Measurements from ENCODE around the gene DQX1.

DQX1 gene

DNA sequence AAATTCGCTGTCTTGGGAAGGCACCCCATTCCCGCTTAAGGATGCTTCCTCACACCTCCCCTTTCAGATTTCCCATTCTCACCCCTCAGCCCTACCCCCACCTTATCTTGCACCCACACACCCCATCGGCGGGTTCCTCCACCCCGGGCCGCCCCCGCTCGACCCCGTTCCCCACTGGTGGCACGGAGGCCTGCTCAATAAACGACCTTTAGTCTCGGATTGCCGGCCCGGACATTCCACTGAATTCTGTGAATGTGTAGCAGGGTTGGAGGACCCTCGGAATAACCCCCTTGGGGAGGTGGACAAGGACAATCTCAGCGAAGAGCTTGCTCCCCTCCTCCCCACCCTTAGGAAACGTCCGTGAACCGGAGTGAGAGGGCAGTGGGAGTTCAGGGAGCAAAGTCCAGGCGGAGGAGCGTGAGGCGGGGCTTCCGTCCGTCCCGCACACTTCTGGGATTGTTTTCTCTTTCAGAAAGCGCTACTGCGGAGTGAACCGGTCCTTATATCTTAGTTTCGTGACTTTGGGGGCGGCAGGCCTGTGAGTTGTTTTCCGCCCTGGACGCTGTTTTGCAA, 23.8 kb downstream of the DQX1 start:
- TF ChIP-seq, protein P1, sequence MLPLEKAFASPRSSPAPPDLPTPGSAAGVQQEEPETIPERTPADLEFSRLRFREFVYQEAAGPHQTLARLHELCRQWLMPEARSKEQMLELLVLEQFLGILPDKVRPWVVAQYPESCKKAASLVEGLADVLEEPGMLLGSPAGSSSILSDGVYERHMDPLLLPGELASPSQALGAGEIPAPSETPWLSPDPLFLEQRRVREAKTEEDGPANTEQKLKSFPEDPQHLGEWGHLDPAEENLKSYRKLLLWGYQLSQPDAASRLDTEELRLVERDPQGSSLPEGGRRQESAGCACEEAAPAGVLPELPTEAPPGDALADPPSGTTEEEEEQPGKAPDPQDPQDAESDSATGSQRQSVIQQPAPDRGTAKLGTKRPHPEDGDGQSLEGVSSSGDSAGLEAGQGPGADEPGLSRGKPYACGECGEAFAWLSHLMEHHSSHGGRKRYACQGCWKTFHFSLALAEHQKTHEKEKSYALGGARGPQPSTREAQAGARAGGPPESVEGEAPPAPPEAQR (tag by site-specific recombination; IDR thresholded peaks at IDR 0.05): no peak
- TF ChIP-seq EGR2 (tag by site-specific recombination; IDR thresholded peaks at IDR 0.05; ENCODE audit: low read depth): peak; percentile 30; the same call in 1 of the 2 replicates
- TF ChIP-seq ZFHX2 (tag by site-specific recombination; conservative IDR thresholded peaks at IDR 0.05): peak; percentile 55
- Histone ChIP-seq H3K36me3 (ENCODE audit: control insufficient read depth in 2 of 2, insufficient read depth in 1 of 2, low read length in 2 of 2) (peaks cover 4 to 20% of the 10 kb centered on the region in 2 experiments; a peak in 2 of 3 replicates), H3K4me3 (ENCODE audit: low read depth, low read length) (peak overlapping the region; percentile 36), H3K27ac (ENCODE audit: extremely low read depth, low read depth, low read length) (no peak overlapping the region), H3K9me3 (ENCODE audit: control insufficient read depth, insufficient read depth, low read depth, low read length) (no peaks in the 10 kb centered on the region), H3K4me1 (ENCODE audit: control insufficient read depth, insufficient read depth, low read length) (no peaks in the 10 kb centered on the region)
- POLR2A ChIA-PET: interaction anchor here (0.6 to 1.6 kb wide), 3 partner anchors 9 to 86 kb away, joined by 4 to 7 read pairs (median 5); partner anchors contain the start of genes CCDC142 and TTC31
- CTCF ChIA-PET: interaction anchor here (1.4 kb wide), 1 partner anchor 10 kb away, joined by 3 read pairs; no protein-coding TSS in a partner anchor

GRCh38 chr2:74501335-74502071, 24.5 kb downstream of the DQX1 start:
- TF ChIP-seq ZNF645 (tag by site-specific recombination; IDR thresholded peaks at IDR 0.05): no peak
- TF ChIP-seq ZBTB21 (tag by site-specific recombination; IDR thresholded peaks at IDR 0.05): no peak
- TF ChIP-seq, protein P2, sequence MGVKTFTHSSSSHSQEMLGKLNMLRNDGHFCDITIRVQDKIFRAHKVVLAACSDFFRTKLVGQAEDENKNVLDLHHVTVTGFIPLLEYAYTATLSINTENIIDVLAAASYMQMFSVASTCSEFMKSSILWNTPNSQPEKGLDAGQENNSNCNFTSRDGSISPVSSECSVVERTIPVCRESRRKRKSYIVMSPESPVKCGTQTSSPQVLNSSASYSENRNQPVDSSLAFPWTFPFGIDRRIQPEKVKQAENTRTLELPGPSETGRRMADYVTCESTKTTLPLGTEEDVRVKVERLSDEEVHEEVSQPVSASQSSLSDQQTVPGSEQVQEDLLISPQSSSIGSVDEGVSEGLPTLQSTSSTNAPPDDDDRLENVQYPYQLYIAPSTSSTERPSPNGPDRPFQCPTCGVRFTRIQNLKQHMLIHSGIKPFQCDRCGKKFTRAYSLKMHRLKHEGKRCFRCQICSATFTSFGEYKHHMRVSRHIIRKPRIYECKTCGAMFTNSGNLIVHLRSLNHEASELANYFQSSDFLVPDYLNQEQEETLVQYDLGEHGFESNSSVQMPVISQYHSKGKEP (tag by site-specific recombination; IDR thresholded peaks at IDR 0.05): peak; percentile 72
- TF ChIP-seq, protein P3, sequence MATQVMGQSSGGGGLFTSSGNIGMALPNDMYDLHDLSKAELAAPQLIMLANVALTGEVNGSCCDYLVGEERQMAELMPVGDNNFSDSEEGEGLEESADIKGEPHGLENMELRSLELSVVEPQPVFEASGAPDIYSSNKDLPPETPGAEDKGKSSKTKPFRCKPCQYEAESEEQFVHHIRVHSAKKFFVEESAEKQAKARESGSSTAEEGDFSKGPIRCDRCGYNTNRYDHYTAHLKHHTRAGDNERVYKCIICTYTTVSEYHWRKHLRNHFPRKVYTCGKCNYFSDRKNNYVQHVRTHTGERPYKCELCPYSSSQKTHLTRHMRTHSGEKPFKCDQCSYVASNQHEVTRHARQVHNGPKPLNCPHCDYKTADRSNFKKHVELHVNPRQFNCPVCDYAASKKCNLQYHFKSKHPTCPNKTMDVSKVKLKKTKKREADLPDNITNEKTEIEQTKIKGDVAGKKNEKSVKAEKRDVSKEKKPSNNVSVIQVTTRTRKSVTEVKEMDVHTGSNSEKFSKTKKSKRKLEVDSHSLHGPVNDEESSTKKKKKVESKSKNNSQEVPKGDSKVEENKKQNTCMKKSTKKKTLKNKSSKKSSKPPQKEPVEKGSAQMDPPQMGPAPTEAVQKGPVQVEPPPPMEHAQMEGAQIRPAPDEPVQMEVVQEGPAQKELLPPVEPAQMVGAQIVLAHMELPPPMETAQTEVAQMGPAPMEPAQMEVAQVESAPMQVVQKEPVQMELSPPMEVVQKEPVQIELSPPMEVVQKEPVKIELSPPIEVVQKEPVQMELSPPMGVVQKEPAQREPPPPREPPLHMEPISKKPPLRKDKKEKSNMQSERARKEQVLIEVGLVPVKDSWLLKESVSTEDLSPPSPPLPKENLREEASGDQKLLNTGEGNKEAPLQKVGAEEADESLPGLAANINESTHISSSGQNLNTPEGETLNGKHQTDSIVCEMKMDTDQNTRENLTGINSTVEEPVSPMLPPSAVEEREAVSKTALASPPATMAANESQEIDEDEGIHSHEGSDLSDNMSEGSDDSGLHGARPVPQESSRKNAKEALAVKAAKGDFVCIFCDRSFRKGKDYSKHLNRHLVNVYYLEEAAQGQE (tag by site-specific recombination; IDR thresholded peaks at IDR 0.05): peak; percentile 87
- TF ChIP-seq ZBTB17 (tag by site-specific recombination; IDR thresholded peaks at IDR 0.05): peak; percentile 96
- peak; percentile 67 for TF ChIP-seq ZNF341 (tag by site-specific recombination; IDR thresholded peaks at IDR 0.05; ENCODE audit: low read depth)
- H3K36me3 ChIP-seq (ENCODE audit: control insufficient read depth in 2 of 2, insufficient read depth in 1 of 2, low read length in 2 of 2): peaks cover 4 to 20% of the 10 kb centered on the region in 2 experiments; a peak in 2 of 3 replicates
- CTCF ChIA-PET: interaction anchor here (0.8 to 1.4 kb wide), 2 partner anchors 9 to 85 kb away, joined by 3 to 5 read pairs; no protein-coding TSS in a partner anchor
- H3K9me3 ChIP-seq (ENCODE audit: control insufficient read depth, insufficient read depth, low read depth, low read length): no peaks in the 10 kb centered on the region
- no peak overlapping the region for H3K27ac ChIP-seq (ENCODE audit: extremely low read depth, low read depth, low read length)
- no peak overlapping the region for H3K4me3 ChIP-seq (ENCODE audit: low read depth, low read length)
- no peaks in the 10 kb centered on the region for H3K4me1 ChIP-seq (ENCODE audit: control insufficient read depth, insufficient read depth, low read length)
- POLR2A ChIA-PET: interaction anchor here (0.6 to 1.6 kb wide), 4 partner anchors 9 to 19 kb away, joined by 3 to 7 read pairs (median 4); partner anchors contain the start of genes CCDC142 and TTC31

- ChIA-PET CTCF (interaction anchor here (0.7 to 1.0 kb wide), 4 partner anchors 18 to 140 kb away, joined by 3 to 4 read pairs (median 4); partner anchors contain the start of genes CCDC142 and TTC31), POLR2A (interaction anchor here (1.2 to 1.6 kb wide), 2 partner anchors 10 to 18 kb away, joined by 3 to 7 read pairs; partner anchors contain the start of genes CCDC142 and TTC31)
- TF ChIP-seq ZNF148 (tag by site-specific recombination; IDR thresholded peaks at IDR 0.05; ENCODE audit: borderline replicate concordance): no peak
- no peaks in the 10 kb centered on the region for H3K4me1 ChIP-seq (ENCODE audit: control insufficient read depth, insufficient read depth, low read length)
- H3K9me3 ChIP-seq (ENCODE audit: control insufficient read depth, insufficient read depth, low read depth, low read length): no peaks in the 10 kb centered on the region
- no peak overlapping the region for H3K27ac ChIP-seq (ENCODE audit: extremely low read depth, low read depth, low read length)
- no peak overlapping the region for H3K4me3 ChIP-seq (ENCODE audit: low read depth, low read length)
- H3K36me3 ChIP-seq (ENCODE audit: control insufficient read depth in 2 of 2, insufficient read depth in 1 of 2, low read length in 2 of 2): peaks cover under 1 to 15% of the 10 kb centered on the region in 2 experiments; a peak in 2 of 3 replicates
Measured at GRCh38 chr2:74500578-74500946, 25.5 kb downstream of the DQX1 start.
